Islet precursor cell (in vitro differentiated cells): ENCODE measurements around the gene GID8.
A peak's percentile ranks its signal among the peaks of the same experiment; 100 is the strongest.

Source experiments
- DNase-seq: peaks from one replicate; pipeline ENCODE4 v3.0.0-alpha.2; 2018

GID8 gene

DNA sequence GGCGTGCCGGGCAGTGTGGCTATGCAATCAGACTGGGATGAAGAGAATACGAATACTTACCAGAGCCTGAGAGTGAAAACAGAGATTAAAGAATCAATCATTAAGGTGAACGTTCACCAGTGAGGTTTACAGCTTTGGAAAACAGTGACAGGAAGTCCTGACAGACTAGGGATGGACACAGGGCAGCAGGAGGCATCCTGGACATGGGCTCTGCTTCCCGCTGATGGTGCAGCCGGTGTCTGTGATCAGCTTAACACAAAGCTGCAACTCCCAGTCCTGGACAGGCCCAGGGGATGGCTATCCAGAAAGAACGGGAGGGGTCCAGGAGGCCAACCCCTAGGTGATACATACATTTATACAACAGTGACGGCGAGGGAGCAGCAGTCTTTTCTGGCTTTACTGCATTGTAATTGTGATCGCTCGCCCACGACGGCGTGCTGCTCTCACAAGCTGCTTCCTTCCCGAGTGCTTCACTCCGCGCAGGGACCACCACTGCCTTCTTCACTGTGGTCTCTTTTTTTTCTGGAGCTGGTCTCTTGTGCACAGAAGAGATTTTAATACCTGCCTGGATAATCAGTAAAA is 32.3 kb upstream of the GID8 start:
- no peak for DNase-seq

DNA sequence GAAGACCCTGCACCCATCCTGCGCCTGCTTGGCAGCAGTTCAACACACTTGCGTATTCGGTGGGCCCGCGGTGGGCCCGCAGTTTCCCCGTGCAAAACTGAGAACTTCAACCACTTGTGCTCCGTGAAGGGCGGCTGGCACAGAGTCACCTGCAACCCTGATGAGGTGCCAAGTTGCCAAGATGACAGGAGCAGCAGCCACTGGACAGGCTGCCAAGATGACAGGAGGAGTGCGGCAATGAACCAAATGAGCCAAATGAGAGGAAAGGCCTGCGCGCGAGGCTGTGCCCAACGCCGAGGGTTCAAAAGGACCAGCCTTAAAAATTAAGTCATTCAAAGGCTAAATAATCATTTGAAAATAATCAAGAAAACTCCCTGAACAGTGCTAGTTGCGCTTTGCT is 31.7 kb upstream of the GID8 start:
- no peak for DNase-seq

DNA sequence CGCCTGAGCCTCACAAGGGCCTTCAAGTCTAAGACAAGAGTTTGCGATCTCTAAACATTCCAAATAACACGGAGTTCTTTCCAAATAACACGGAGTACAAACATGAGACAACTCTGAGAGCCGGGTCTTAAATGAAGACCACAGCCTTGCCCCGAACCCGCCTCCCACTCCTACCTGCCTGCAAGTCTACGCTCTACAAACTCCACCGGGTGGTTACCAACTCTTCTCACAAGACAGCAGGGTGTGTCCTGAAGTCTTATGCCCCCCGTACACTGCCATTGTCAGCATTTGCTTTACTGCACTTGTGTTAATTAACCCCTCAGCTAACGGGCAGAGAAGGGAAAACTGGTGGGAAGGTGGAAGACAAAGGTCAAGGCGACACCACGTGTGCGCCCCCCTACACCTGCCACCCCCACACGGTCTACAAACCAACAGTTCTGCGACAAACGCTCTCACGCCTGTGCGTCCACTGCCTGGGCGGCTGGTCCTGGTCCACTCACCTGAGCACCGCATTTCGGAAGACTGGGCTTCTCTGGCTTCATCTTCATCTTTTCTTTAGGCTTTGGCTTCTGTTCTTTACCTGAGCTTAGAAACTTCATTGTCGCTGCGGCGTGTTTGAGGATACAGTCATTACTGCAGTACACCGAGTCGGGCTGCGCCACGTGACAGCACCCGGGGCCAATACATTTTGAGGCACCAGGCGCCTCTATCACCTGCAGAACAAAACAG is 31.1 kb upstream of the GID8 start:
- DNase-seq = no peak

DNA sequence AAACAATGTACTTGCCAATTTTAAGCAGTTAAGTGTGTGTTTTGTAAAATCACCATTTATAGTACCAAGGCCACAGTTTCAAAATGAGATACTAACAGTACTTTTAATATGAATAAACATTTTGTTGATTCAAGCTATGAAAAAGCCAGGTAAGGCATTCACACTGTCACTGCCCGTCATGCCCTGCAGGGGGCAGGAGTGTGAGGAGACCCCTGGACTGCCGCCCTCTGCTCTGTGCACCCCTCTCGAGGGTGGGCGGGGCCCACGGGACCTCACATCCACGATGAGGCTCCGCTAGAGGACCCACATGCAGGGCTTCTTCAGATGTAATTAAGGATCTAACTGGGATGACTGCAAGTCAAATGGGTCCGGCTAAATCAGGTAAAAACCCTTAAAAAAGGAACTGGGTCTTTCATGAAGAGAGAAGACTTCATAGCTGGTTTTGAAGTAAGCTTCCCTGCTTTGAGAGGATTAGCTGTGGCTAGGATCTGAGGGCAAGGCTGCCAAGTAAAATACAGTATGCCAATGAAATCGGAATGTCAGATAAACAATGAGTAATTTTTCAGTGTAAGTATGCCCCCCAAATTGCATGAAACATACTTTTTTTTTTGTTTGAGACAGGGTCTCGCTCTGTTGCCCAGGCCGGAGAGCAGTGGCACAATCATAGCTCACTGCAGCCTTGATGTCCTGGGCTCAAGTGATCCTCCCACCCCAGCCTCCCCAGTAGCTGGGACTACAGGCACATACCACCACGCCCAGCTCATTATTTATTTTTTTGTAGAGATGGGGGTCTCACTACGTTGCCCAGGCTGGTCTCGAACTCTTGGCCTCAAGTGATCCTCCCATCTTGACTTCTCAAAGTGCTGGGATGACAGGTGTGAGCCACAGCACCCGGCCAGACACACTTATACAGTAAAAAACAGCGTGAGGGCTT is 30.3 kb upstream of the GID8 start:
- no peak for DNase-seq

DNA sequence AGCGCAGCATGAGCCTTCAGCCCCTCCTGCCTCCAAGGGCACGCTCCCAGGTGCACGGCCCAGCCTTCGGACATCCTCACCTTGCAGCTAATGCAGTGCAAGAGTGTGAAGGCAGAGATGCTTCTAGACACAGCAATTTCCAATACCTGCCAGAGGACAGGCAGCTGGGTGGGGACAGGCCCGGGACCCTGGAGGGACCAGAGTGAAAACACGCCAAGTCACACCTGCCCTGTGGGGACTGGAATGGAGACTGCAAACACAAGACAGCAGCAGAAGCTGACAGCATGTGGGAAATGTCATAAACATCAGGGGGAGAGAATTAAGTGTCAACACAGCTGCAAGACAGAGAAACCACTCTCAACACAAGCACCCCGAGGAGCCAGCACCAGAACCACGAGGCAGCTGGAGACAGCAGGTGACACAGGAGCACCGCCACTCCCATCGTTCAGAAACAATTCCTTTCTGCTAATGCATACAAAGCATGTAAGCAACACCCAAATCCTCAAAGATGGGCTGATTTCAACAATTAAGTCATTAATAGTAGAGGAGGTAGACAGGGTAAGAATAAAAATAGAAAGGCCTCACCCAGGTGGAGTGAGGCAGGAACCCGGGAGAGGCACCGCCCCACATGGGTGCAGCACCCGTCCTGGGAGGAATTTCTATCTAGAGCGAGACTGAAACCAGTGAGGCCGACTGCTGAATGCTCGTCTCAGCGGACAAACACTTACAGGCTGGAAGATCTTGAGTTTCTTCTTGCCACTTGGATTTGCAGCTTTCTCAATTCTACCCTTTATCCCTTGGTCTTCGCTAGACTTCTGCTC is 28.8 kb upstream of the GID8 start:
- no peak for DNase-seq

DNA sequence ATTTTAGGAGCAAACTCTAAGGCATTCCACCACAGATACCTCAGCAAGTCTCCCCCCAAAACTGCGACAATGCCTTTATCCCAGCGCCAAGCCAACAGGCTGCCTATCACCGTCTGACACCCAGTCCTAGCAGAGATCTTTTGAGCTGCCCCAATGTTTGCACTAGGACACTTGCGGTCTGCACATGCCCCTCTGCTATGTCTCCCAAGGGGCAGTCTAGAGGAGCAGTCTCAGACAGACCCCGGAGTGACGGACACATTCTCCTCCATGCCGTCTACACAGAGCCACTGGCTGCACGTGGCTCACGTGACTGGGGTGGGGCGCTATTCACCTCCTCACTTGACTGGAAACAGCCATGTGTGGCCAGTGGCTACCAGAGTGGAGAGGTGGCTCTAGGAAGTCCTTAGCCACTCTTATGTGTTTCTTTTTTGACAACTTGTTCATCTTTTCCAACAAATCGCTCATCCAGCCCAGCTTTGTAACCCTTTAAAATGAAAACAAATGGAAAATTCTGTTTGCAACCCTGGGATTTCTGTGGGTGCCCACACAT is 27.7 kb upstream of the GID8 start:
- DNase-seq = no peak

DNA sequence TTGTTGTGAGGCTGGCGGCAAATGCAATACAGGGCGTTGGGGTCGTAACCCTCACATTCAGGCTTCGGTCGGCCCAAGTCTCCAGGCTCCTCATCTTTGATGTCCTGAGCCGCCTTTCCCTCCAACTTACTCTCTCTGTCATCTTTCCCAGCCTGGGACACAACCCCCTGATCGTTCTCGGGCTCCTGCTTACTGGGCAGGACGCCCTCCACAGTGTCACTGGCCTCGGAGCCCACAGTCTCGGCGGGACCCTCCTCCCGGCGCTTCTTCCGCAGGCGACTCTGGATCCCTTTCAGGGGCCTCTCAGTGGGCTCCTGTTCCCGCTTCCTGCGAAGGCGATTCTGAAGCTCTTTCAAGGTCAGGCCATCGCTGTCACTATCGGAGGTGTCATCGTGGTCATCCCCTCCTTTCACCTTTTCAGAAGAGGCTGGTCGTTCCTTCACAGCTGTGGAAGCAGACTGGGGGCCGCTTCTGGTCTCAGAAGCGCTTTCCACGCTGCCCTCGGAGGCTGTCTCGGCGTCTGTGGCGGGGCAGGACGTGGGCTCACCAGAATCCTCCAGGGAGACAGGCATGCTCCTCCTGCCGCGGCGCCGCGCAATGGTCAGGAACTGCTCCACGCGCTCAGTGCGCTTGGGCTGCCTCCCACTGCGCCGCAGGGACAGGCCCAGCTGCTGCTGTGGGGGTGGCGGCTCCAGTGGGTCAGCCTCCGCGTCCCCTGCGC is 27.0 kb upstream of the GID8 start:
- no peak for DNase-seq

DNA sequence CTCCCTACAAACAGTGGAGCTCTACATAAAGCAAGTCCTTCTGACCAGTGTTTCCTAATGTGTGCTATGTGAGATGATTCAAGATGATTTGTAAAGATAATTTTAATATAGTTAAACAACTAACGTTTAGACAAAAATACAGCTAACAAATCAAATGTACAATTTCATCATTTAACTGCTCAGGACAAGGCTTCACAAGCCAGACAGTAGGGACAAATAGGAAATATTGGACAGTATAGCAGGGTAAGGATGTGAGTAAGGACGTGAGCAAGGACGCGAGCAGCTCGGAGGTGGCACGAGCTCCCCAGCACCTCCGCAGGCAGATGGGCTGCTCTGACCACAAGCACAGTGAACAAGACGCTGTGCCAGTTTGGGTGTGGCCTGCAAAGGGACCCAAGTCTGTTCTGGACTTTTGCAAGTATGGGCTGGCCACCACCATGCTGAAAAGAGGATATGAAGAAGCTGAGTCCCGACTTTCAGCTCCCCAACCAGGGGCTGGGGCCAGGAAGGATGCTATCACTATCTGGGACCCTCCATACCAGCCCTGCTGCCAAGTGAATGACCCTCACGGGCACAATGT is 26.2 kb upstream of the GID8 start:
- DNase-seq = no peak

DNA sequence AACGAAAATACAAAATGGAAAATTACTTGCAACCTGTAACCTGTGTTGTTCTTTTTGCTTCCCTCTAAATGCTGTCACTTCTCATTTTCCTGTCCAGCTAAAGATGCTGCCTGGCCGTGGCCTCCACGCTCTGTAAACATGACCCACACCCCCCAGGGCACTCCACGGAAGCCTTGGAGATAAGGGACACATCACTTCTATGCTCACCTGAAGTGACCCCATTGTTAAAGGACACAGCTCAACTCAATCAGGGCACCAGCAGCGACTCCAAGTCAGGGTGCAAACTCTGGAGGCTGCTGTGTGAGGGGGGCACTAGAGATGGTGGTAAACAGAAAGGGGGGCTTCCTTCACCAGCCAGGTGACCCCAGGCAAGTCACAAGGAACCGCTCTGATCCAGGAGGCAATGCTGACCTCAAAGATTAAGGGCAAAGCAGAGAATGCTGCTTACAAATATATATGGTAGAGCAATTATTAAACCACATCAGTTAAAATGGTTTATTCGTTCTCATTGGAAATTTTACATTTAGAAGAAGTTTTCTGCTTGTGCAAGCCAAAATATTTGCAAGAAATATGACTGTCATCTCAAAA is 24.8 kb upstream of the GID8 start:
- DNase-seq = no peak

DNA sequence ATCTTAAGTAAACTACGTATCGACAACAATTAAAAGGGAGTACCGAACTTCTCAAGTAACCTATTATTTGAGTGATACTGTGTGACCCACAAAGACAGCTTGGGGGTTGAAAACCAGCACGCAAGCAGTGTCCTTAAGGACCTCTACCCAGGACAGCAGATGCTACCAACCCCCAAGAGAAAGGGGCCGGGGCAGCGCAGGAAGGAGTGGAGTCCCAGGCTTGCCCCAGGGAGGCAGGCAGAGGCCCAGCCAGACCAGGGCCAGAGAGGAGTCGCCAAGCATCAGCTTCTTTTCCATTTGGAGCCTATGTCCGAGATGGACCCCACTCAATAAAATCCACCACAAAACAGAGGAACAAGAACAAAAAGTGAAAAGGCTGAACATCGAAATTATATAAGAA is 23.5 kb upstream of the GID8 start:
- no peak for DNase-seq

DNA sequence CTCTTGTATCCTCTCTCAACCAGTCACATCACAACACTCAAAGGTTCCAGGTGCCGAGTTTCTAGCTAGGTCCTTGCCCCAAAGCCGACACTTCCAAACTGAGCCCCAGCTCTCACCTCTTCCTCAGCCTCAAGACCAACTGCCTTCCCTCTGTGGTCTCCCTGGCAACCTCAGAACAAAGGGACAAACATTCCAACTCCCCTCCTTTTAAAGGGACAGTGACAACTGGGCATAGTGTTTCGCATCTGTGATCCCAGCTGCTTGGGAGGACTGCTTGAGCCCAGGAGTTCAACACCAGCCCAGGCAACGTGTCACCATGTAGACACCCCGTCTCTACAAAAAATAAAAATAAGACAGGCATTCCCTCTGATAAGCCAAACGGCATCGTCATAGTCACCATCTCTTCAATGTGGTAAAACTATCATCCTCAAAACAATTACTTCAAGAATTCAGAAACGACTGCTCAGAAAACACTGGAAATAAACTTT is 22.9 kb upstream of the GID8 start:
- peak; percentile 78 for DNase-seq

DNA sequence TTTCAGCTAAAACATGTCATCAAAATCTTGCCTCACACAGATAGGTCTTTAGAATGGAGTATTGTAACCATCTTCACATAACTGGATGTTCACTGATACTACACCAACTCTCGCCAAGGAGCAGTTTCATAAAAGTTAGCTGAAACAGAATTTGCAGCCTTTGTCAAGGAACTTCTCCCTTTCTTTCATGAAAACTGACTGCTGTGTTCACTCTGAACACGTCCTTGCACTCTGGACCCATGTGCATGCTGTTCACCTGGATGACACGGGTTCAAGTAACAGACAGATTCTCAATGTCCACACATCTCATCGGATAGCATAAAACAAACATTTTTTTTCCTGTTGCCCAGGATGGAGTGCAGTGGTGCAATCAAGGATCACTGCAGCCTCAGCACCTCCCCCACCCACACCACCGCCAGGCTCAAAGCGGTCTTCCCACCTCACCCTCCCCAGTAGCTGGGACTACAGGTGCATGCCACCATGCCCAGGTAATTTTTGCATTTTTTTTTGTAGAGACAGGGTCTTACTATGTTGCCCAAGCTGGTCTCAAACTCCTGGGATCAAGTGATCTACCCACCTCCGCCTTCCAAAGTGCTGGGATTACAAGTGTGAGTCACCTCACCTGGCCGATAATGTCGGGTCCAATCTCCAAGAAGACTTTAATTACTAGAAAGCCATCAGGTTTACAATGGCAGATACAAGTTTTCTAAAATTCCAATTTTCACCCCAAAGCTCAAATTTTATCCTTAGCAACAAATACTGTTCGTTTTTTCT is 21.1 kb upstream of the GID8 start:
- DNase-seq = no peak

DNA sequence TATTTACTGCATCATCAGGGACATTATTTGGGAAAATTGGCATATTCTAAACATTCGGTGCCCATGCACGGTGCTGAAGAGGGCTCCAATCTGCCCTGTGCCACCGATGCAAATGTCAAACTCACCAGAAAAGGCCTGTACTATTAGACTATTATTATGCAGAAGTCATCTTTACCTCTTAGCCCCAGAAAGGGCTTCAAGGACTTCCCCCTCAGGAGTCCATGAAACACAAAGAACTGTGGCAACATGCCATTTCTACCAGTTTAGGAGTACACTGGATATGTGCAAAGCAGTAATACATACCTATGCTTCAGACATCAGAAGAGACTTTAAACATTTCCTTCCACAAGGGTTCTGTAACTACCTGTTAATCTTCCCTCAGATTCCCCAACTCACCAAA is 20.2 kb upstream of the GID8 start:
- no peak for DNase-seq

DNA sequence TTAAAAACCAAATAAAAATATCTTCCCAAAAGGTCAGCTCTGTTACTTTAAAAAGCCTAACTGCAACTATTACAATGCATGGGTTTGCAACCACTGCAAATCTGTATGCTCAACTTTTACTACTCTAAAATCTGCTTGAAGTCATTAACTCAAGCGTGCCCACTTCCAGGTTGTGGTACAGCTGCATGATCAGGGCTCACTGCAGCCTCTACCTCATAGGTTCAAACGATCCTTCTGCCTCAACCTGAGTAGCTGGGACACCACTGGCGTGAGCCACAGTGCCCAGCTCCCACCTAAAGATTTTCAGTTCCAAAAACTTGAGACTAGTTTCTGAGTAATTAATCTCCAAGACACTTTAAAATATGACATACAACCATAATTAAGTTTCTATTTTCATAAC is 19.8 kb upstream of the GID8 start:
- DNase-seq = no peak

DNA sequence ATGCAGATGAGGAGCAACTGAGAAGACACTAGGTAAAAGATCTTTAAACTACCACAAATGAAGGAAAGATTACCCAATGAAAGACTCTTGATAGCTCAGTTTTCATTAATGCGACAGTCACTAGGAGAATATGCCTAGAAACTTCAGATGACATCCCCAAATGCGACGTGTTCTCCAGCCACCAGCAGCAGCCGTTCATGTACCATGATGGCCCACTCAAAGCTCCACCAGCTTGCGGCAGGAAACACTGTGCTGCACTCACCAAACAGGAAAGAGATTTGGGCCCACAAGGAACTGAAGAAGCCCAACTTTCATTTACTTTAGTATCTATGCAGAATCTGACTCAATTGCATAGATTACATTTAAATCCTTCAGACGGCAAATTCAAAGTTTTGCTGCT is 19.1 kb upstream of the GID8 start:
- DNase-seq = no peak

DNA sequence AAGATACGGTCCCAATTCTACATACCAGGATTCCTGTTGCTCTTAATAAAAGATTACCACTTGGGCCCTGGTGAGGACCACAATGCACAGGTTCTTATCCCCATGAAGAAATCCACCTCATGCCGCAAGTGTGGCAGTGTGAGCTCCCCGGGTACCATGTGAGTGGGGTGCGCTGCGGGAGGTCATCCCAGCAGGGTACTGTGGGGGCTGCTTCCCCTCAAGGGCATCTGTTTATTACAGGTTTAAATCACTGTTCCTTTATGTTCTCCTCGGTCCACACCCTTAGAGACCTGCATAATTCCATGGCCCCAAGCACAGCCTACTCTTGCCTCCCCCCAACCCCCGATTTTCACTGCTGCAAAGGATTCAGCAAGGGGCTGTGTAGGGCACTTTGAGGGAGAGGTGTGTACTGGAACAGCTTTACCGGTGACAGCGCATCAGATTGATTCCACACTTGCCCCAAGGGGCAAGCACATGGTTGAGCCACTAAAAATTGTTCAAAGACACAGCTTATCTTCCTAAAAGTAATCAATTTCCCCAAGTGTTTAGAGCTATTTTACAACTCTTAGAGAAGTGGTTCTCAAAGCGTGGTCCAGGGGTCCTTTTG is 17.8 kb upstream of the GID8 start:
- DNase-seq = no peak

DNA sequence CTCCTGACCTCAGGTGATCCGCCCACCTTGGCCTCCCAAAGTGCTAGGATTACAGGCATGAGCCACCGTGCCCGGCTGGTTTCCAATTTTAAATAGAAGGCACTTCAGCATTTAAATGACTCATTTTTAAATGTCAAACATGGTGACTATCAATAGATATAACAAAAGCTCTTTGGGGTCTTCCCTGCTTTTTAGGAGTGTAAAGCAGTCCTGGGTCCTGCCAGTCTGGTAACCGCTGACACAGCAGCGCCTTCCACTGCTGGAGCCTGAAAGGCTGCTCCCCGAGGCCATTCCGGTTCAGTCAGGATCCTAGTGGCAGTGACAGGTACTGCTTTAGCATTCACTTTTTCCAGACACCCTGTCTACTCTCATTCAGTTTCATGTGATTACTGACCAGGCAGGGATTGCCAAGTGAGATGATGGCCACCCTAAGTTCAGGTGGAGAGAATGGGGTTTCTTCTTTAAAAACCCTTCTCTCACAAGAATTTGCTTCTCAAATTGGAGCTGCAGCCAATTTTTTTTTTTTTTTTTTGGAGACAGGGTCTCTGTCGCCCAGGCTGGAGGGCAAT is 16.7 kb upstream of the GID8 start:
- peak; percentile 91 for DNase-seq

DNA sequence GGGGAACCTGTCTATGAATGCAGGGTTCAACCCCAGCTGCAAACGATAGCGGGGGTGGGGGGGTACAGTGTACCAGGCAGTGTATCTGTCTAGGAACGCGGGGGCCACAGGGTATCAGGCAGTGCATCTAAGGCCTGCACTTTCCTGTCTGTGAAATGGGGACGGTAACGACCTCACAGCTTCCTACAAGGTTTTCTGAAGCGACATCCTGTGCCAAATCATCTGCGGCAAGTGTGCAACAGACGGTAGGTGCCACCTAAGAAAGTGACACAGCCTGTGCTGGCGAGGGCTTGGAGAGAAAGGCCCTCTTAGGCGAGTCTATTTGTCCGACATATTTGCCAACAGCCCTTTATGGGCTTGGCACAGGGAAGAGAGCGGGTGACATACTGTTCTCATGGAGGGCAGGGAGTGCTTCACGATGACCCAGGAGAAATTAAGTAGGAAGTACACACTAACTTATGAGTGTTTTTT is 15.5 kb upstream of the GID8 start:
- DNase-seq = no peak

DNA sequence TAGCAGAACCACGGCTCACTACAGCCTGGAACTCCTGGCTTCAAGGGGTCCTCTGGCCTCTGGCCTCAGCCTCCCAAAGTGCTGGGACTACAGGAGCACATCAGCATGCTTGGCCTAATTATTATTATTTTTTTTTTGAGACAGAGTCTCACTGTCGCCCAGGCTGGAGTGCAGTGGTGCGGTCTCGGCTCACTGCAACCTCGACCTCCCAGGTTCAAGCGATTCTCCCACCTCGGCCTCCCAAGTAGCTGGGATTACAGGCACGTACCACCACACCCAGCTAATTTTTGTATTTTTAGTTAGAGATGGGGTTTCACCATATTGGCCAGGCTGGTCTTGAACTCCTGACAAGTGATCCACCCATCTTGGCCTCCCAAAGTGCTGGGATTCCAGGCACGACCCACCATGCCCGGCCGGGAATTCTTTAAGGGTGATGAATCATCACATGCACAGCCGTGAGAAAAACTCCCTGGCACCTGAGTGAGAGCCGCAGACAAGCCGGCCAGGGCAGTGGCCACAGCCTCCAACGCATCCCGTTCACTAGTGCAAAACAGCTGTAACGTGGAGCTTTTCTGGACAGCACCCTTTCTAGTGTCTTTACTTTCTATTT is 14.8 kb upstream of the GID8 start:
- peak; percentile 93 for DNase-seq
